Measurements from ENCODE around the gene MYO16.
"Not testable (repeated sequence)": the region's sequence is repeated elsewhere in the genome, so short reads cannot be mapped to it uniquely, and the experiment has no call there.

- TF ChIP-seq, protein P1, sequence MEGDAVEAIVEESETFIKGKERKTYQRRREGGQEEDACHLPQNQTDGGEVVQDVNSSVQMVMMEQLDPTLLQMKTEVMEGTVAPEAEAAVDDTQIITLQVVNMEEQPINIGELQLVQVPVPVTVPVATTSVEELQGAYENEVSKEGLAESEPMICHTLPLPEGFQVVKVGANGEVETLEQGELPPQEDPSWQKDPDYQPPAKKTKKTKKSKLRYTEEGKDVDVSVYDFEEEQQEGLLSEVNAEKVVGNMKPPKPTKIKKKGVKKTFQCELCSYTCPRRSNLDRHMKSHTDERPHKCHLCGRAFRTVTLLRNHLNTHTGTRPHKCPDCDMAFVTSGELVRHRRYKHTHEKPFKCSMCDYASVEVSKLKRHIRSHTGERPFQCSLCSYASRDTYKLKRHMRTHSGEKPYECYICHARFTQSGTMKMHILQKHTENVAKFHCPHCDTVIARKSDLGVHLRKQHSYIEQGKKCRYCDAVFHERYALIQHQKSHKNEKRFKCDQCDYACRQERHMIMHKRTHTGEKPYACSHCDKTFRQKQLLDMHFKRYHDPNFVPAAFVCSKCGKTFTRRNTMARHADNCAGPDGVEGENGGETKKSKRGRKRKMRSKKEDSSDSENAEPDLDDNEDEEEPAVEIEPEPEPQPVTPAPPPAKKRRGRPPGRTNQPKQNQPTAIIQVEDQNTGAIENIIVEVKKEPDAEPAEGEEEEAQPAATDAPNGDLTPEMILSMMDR (IDR thresholded peaks at IDR 0.05) = not testable (repeated sequence)
- TF ChIP-seq POLR2A (IDR thresholded peaks at IDR 0.05) = not testable (repeated sequence)
Observed at GRCh38 chr13:108782480-108782879, 153.1 kb downstream of the MYO16 start.
